Measurements from ENCODE around the gene CYB5B. TPM values are rescaled to one million over a fixed set of nuclear protein-coding genes. Genes with fewer than 3 reads are reported as not detected.

The CYB5B gene
- total RNA-seq, 1 donor = 67.7 TPM

DNA sequence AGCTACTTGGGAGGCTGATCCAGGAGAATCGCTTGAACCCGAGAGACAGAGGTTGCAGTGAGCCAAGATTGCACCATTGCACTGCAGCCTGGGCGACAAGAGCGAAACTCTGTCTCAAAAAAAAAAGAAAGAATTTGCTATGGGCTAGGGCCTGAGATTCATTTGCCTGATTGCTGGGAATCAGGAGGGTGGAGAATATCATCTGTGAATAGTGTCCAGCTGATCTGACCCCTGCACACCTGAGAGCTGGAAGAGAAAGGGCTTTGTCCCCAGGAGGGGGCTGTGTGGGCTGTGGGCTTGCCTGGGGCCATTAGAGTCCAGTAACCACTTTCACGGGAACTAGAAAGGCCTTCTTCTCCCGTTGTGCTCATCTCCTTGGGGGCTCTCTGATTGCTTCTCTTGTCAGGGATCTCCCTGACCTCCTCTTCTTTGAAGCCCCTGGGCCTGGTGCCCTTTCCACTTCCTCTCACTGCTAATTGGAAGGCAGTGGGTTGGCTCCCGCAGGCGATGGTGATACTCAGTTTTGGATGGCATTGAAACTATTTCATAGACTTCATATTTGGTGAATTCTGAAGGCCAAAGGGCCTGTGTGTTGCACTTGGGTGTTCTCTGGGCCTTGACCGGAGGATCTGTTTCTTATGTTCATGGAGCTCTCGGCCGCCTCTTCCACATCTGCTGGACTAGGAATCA is 75.3 kb downstream of the CYB5B start:
- no peak overlapping the region for H3K4me2 ChIP-seq (ENCODE audit: insufficient read depth, low read length)
- DNase-seq (ENCODE audit: insufficient read length, low spot score, missing footprints) = no peak
- no peaks in the 10 kb centered on the region for H3K27me3 ChIP-seq (ENCODE audit: insufficient read depth, low read length)
- TF ChIP-seq, protein P1, sequence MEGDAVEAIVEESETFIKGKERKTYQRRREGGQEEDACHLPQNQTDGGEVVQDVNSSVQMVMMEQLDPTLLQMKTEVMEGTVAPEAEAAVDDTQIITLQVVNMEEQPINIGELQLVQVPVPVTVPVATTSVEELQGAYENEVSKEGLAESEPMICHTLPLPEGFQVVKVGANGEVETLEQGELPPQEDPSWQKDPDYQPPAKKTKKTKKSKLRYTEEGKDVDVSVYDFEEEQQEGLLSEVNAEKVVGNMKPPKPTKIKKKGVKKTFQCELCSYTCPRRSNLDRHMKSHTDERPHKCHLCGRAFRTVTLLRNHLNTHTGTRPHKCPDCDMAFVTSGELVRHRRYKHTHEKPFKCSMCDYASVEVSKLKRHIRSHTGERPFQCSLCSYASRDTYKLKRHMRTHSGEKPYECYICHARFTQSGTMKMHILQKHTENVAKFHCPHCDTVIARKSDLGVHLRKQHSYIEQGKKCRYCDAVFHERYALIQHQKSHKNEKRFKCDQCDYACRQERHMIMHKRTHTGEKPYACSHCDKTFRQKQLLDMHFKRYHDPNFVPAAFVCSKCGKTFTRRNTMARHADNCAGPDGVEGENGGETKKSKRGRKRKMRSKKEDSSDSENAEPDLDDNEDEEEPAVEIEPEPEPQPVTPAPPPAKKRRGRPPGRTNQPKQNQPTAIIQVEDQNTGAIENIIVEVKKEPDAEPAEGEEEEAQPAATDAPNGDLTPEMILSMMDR (IDR thresholded peaks at IDR 0.05; ENCODE audit: extremely low read depth, low read depth, low read length) = no peak
- H3K27ac ChIP-seq (ENCODE audit: low read depth, low read length) = no peak overlapping the region
- no peaks in the 10 kb centered on the region for H4K20me1 ChIP-seq (ENCODE audit: insufficient read depth, low read length)
- H3K9me3 ChIP-seq (ENCODE audit: low read depth, low read length) = no peaks in the 10 kb centered on the region
- H2AFZ ChIP-seq (ENCODE audit: low read length) = no peak overlapping the region
- no peaks in the 10 kb centered on the region for H3K36me3 ChIP-seq (ENCODE audit: insufficient read depth, low read length)
- no peak overlapping the region for H3K4me3 ChIP-seq (ENCODE audit: insufficient read depth, low read length)
- no peaks in the 10 kb centered on the region for H3K4me1 ChIP-seq (ENCODE audit: insufficient read depth, low read length)
- no peaks in the 10 kb centered on the region for H3K79me2 ChIP-seq (ENCODE audit: insufficient read depth, low read length)

DNA sequence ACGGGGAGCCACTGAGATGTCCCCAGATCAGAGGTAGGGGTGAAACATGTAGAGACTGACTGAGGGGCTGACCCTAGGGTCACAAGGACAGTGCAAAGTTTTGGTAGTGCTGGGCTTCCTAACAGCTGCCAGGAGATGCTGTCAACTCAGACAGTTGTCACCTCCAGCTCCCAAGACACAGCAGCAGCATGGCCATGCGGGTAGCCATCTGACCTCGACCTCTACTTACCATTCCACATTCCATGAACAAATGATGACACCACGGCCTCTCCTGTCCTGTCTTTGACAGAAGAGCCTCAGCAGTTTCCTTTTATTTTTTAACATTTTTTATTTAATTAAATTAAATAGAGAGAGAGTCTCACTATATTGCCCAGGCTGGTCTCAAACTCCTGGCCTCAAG is 76.1 kb downstream of the CYB5B start:
- Histone ChIP-seq H3K4me1 (ENCODE audit: insufficient read depth, low read length) (no peaks in the 10 kb centered on the region), H3K4me2 (ENCODE audit: insufficient read depth, low read length) (no peak overlapping the region), H3K27me3 (ENCODE audit: insufficient read depth, low read length) (no peaks in the 10 kb centered on the region), H3K27ac (ENCODE audit: low read depth, low read length) (no peak overlapping the region), H4K20me1 (ENCODE audit: insufficient read depth, low read length) (no peaks in the 10 kb centered on the region), H3K79me2 (ENCODE audit: insufficient read depth, low read length) (no peaks in the 10 kb centered on the region), H3K36me3 (ENCODE audit: insufficient read depth, low read length) (no peaks in the 10 kb centered on the region), H2AFZ (ENCODE audit: low read length) (no peak overlapping the region), H3K4me3 (ENCODE audit: insufficient read depth, low read length) (no peak overlapping the region), H3K9me3 (ENCODE audit: low read depth, low read length) (no peaks in the 10 kb centered on the region)
- DNase-seq (ENCODE audit: insufficient read length, low spot score, missing footprints) = no peak
- TF ChIP-seq, protein P1 (IDR thresholded peaks at IDR 0.05; ENCODE audit: extremely low read depth, low read depth, low read length) = no peak

DNA sequence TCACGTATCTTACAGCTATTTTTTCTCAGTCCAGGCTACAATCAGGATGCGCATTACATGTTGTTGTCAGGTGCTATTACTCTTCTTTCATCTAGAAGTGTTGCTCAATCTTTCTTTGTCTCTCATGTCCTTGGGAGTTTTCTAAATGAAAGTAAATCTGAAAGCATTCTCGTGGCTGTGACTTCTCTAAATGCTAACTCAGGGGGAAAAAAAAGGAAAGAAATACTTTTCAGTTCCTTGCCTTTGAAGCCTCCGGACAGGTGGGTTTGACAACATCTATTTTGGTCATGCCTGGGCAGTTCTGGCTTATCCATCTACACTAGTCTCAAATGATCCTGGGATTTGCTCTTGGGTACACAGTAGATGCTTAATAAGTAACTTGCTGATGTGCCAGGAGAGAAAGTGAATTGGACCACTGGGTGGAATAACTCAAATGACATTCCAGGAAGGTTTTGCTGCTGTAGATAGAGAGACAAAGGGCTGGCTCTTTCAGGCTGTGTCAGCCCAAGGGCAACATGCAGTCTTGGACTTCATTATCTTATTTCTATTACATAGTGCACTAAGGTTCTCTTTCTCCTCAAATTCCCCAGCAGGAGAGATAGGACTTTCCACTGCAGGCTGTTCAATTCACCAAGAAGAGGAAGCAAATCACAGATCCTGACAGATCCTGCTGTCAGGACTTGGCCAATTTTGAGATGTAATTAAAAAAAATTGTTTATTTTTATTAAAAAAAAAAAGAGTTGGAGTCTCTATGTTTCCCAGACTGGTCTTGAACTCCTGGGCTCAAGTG is 77.7 kb downstream of the CYB5B start:
- Histone ChIP-seq H3K9me3 (ENCODE audit: low read depth, low read length) (no peaks in the 10 kb centered on the region), H3K4me3 (ENCODE audit: insufficient read depth, low read length) (no peak overlapping the region), H3K4me1 (ENCODE audit: insufficient read depth, low read length) (no peaks in the 10 kb centered on the region), H3K27me3 (ENCODE audit: insufficient read depth, low read length) (no peaks in the 10 kb centered on the region), H3K79me2 (ENCODE audit: insufficient read depth, low read length) (no peaks in the 10 kb centered on the region), H3K36me3 (ENCODE audit: insufficient read depth, low read length) (no peaks in the 10 kb centered on the region), H3K27ac (ENCODE audit: low read depth, low read length) (no peak overlapping the region), H3K4me2 (ENCODE audit: insufficient read depth, low read length) (no peak overlapping the region), H2AFZ (ENCODE audit: low read length) (no peak overlapping the region), H4K20me1 (ENCODE audit: insufficient read depth, low read length) (no peaks in the 10 kb centered on the region)
- no peak for DNase-seq (ENCODE audit: insufficient read length, low spot score, missing footprints)
- TF ChIP-seq, protein P1 (IDR thresholded peaks at IDR 0.05; ENCODE audit: extremely low read depth, low read depth, low read length) = no peak

DNA sequence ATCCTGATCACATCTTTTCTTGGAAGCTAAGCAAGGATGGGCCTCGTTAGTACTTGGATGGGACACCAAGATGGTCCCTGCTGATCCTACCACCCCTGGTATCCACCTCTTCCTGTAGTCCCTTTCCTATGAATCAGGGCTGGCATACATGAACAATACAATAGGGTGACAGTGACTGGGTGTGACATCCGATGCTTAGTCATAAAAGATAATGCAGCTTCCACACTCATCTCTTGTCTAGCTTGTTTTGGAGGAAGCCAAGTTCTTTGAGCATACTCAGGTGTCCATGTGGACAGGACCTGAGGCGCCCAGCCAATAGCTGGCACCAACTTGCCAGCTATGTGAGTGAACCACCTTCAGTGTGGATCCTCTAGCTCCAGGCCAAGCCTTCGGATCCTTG is 78.8 kb downstream of the CYB5B start:
- H4K20me1 ChIP-seq (ENCODE audit: insufficient read depth, low read length) = no peaks in the 10 kb centered on the region
- no peak for DNase-seq (ENCODE audit: insufficient read length, low spot score, missing footprints)
- no peaks in the 10 kb centered on the region for H3K27me3 ChIP-seq (ENCODE audit: insufficient read depth, low read length)

More for the DNA sequence above, 78.8 kb downstream of the CYB5B start:
- Histone ChIP-seq H3K27ac (ENCODE audit: low read depth, low read length) (no peak overlapping the region), H3K4me1 (ENCODE audit: insufficient read depth, low read length) (no peaks in the 10 kb centered on the region), H3K36me3 (ENCODE audit: insufficient read depth, low read length) (no peaks in the 10 kb centered on the region), H3K9me3 (ENCODE audit: low read depth, low read length) (no peaks in the 10 kb centered on the region), H3K4me2 (ENCODE audit: insufficient read depth, low read length) (no peak overlapping the region), H2AFZ (ENCODE audit: low read length) (no peak overlapping the region), H3K4me3 (ENCODE audit: insufficient read depth, low read length) (no peak overlapping the region), H3K79me2 (ENCODE audit: insufficient read depth, low read length) (no peaks in the 10 kb centered on the region)
- TF ChIP-seq, protein P1 (IDR thresholded peaks at IDR 0.05; ENCODE audit: extremely low read depth, low read depth, low read length) = no peak
